Stimulated activated CD4-positive, alpha-beta T cell treated with anti-CD3 and anti-CD28 coated beads, Interleukin-12 subunit alpha, Interleukin-12 subunit beta, amount 100 ng/mL, for 4 hours (primary cell): Measurements from ENCODE around the gene DACH2.

Experiments
- DNase-seq: peaks from one replicate; pipeline ENCODE4 v3.0.0-alpha.2; 2020

Gene DACH2

GRCh38 chrX:86329174-86329573, 180.9 kb downstream of the DACH2 start:
- no peak for DNase-seq

- no peak for DNase-seq
Measured at GRCh38 chrX:86348669-86349068, 200.4 kb downstream of the DACH2 start.

GRCh38 chrX:86349115-86349514, 200.9 kb downstream of the DACH2 start:
- DNase-seq, result no peak

GRCh38 chrX:86369847-86370630, 221.8 kb downstream of the DACH2 start:
- DNase-seq, result no peak

GRCh38 chrX:86370927-86371326, 222.7 kb downstream of the DACH2 start:
- no peak for DNase-seq

GRCh38 chrX:86379209-86379608, 231.0 kb downstream of the DACH2 start:
- no peak for DNase-seq

- no peak for DNase-seq
Measured at GRCh38 chrX:86383681-86384540, 235.7 kb downstream of the DACH2 start.

- DNase-seq, result no peak
Measured at GRCh38 chrX:86407371-86407770, 259.1 kb downstream of the DACH2 start.

- DNase-seq, result no peak
Measured at GRCh38 chrX:86421771-86422170, 273.5 kb downstream of the DACH2 start.

GRCh38 chrX:86436116-86436515, 287.9 kb downstream of the DACH2 start:
- DNase-seq, result no peak

- no peak for DNase-seq
Measured at GRCh38 chrX:86455495-86455894, 307.2 kb downstream of the DACH2 start.

- DNase-seq, result no peak
Measured at GRCh38 chrX:86460760-86461159, 312.5 kb downstream of the DACH2 start.

- no peak for DNase-seq
Measured at GRCh38 chrX:86504297-86504696, 356.0 kb downstream of the DACH2 start.

- no peak for DNase-seq
Measured at GRCh38 chrX:86507331-86507730, 359.1 kb downstream of the DACH2 start.

- no peak for DNase-seq
Measured at GRCh38 chrX:86579777-86580176, 431.5 kb downstream of the DACH2 start.

- DNase-seq, result no peak
Measured at GRCh38 chrX:86604607-86605006, 456.4 kb downstream of the DACH2 start.

- no peak for DNase-seq
Measured at GRCh38 chrX:86696951-86697350, 548.7 kb downstream of the DACH2 start.

GRCh38 chrX:86711531-86712180, 563.4 kb downstream of the DACH2 start:
- no peak for DNase-seq

- no peak for DNase-seq
Measured at GRCh38 chrX:86714441-86714840, 566.2 kb downstream of the DACH2 start.

GRCh38 chrX:86724277-86724676, 576.0 kb downstream of the DACH2 start:
- no peak for DNase-seq

- DNase-seq, result no peak
Measured at GRCh38 chrX:86747091-86747490, 598.8 kb downstream of the DACH2 start.

- DNase-seq, result no peak
Measured at GRCh38 chrX:86805241-86805640, 657.0 kb downstream of the DACH2 start.

GRCh38 chrX:86806786-86807185, 658.5 kb downstream of the DACH2 start:
- DNase-seq, result no peak

GRCh38 chrX:86809651-86810050, 661.4 kb downstream of the DACH2 start:
- DNase-seq, result no peak
